HepG2 (cell line): ENCODE data around the gene ZNF276. TPM values are rescaled to one million over a fixed set of nuclear protein-coding genes. Genes with fewer than 3 reads are reported as not detected.

Experiments used
- ATAC-seq: fragments of 200-7000 bp; cut with Tn5 transposase; 3 replicates; pipeline ENCODE4 v1.9.1; 2020; ENCODE audit warnings: mild to moderate bottlenecking, moderate library complexity
- BruUV-seq: library from RNA; stranded (reverse); fragments of 400-500 nt; replicated peaks from 2 replicates; lab custom pipeline; 2021; lab: Mats Ljungman, UMichigan
- CTCF ChIA-PET: fragments of 300-600 bp; formaldehyde crosslinking; extraction: SDS; loops from one replicate; lab custom pipeline; 2021; ENCODE audit warnings: low total read pairs, inconsistent platforms, low intra/inter-chr PET ratio; lab: Yijun Ruan, JAX
- POLR2A ChIA-PET: fragments of 350-600 bp; sonication (Branson Sonifier 250); formaldehyde crosslinking; loops from one replicate; lab custom pipeline; 2020; ENCODE audit warnings: antibody characterized with exemption, inconsistent platforms; lab: Yijun Ruan, JAX
- DNase-seq: peaks from one replicate; pipeline ENCODE4 v3.0.0-alpha.2; 2015; ENCODE audit warnings: low spot score
- FAIRE-seq: peaks from 3 replicates; lab custom pipeline; 2011; peaks lifted over from hg19 to GRCh38; lab: Jason Lieb, UNC
- H2AFZ ChIP-seq: one replicate; pipeline ENCODE4 v1.6.1; 2011; ENCODE audit warnings: low read length, inconsistent platforms
- H3K27ac ChIP-seq: fragments of 300-600 bp; 3 replicates; pipeline ENCODE4 v1.8.0; 2011; ENCODE audit warnings: mixed run types, mild to moderate bottlenecking, mixed read lengths, low read length, inconsistent platforms; ENCODE audit not compliant: insufficient read depth; ENCODE audit errors: extremely low read length
- H3K27me3 ChIP-seq, 2 experiments: fragments of 200-600 bp in 1 of 2; 2 replicates in 1 of 2; 3 replicates in 1 of 2; pipeline versions ENCODE4 v1.6.0 to v1.8.0; 2011; ENCODE audit warnings: low read length in 2 of 2, mild to moderate bottlenecking in 2 of 2, moderate library complexity in 2 of 2, inconsistent platforms in 1 of 2; ENCODE audit not compliant: insufficient read depth in 2 of 2, control insufficient read depth in 1 of 2
- H3K36me3 ChIP-seq, 2 experiments: fragments of 200-600 bp in 1 of 2; replicated peaks in 1 of 2; 2 replicates in 1 of 2; 3 replicates in 1 of 2; pipeline versions ENCODE4 v1.5.1 to v1.8.0; 2011; ENCODE audit warnings: low read length in 2 of 2, inconsistent platforms in 1 of 2; ENCODE audit not compliant: insufficient read depth in 2 of 2, control insufficient read depth in 1 of 2
- H3K4me1 ChIP-seq: 2 replicates; pipeline ENCODE4 v1.5.1; 2012; ENCODE audit warnings: low read length, inconsistent platforms; ENCODE audit not compliant: insufficient read depth
- H3K4me2 ChIP-seq: 2 replicates; pipeline ENCODE4 v1.6.0; 2011; ENCODE audit warnings: low read depth, low read length, inconsistent platforms
- H3K4me3 ChIP-seq, 3 experiments: fragments of 200-600 bp in 1 of 3; sonication (generic), shearing (Covaris generic) in 1 of 3; replicated peaks in 1 of 3; 2 replicates each; pipeline ENCODE4 v1.5.1; 2011 to 2016; ENCODE audit warnings: low read length in 3 of 3, inconsistent platforms in 2 of 3, low read depth in 2 of 3, mild to moderate bottlenecking in 2 of 3, control low read depth in 1 of 3, mixed read lengths in 1 of 3; ENCODE audit not compliant: insufficient read depth in 1 of 3
- H3K79me2 ChIP-seq: one replicate; pipeline ENCODE4 v1.6.1; 2011; ENCODE audit warnings: low read length, inconsistent platforms; ENCODE audit not compliant: insufficient read depth
- H3K9ac ChIP-seq: 2 replicates; pipeline ENCODE4 v1.6.0; 2011; ENCODE audit warnings: mild to moderate bottlenecking, low read depth, low read length, inconsistent platforms; ENCODE audit not compliant: insufficient read depth
- H3K9me3 ChIP-seq: 2 replicates; pipeline ENCODE4 v1.5.1; 2012; ENCODE audit warnings: mild to moderate bottlenecking, low read length
- H4K20me1 ChIP-seq: 2 replicates; pipeline ENCODE4 v1.6.0; 2011; ENCODE audit warnings: inconsistent platforms, mild to moderate bottlenecking, low read length, moderate library complexity; ENCODE audit not compliant: insufficient read depth
- GABPA ChIP-seq, 2 experiments: IDR thresholded peaks; 2 replicates each; pipeline ENCODE4 v1.6.1; 2011 to 2016; ENCODE audit warnings: low read depth in 2 of 2, low read length in 1 of 2, missing biosample characterization in 1 of 2, missing genetic modification characterization in 1 of 2
- KDM2A ChIP-seq: sonication (generic); formaldehyde crosslinking; IDR thresholded peaks from 2 replicates; pipeline ENCODE4 v1.4.0; 2020; ENCODE audit warnings: low read depth, missing genetic modification reagents, borderline replicate concordance
- NFE2L1 ChIP-seq: sonication (generic); formaldehyde crosslinking; IDR thresholded peaks from 2 replicates; pipeline ENCODE4 v1.4.0; 2020; ENCODE audit warnings: missing genetic modification reagents, mild to moderate bottlenecking, borderline replicate concordance
- RBAK ChIP-seq: sonication (generic); formaldehyde crosslinking; IDR thresholded peaks from 2 replicates; pipeline ENCODE4 v1.5.1; 2020; ENCODE audit warnings: mild to moderate bottlenecking, missing genetic modification reagents
- ZNF282 ChIP-seq: fragments of 450-650 bp; IDR thresholded peaks from 2 replicates; pipeline ENCODE4 v1.6.1; 2018; ENCODE audit not compliant: partially characterized antibody
- ZNF441 ChIP-seq: sonication (generic); formaldehyde crosslinking; IDR thresholded peaks from 2 replicates; pipeline ENCODE4 v1.7.0; 2021; ENCODE audit warnings: missing genetic modification reagents, borderline replicate concordance
- ZNF777 ChIP-seq: sonication (generic); formaldehyde crosslinking; IDR thresholded peaks from 2 replicates; pipeline ENCODE4 v1.4.0; 2020; ENCODE audit warnings: missing genetic modification reagents
- ZNF879 ChIP-seq: sonication (generic); formaldehyde crosslinking; IDR thresholded peaks from 2 replicates; pipeline ENCODE4 v1.8.1; 2023; ENCODE audit warnings: missing genetic modification reagents
- ZSCAN29 ChIP-seq: sonication (generic); formaldehyde crosslinking; conservative IDR thresholded peaks from 2 replicates; pipeline ENCODE4 v1.4.0; 2020; ENCODE audit warnings: mild to moderate bottlenecking, missing genetic modification reagents
- WGBS: methylation state at CpG from one replicate; pipeline ENCODE4 v1.1.6; 2017; ENCODE audit warnings: low lambda C conversion rate; 5-methylcytosine and 5-hydroxymethylcytosine counted together
- in situ Hi-C: cut with HindIII; loops from 2 replicates; pipeline ENCODE4 v1.10.0; 2017; ENCODE audit warnings: low pct_unique_long_range_greater_than_20kb; ENCODE audit not compliant: extremely low pct_ligation_motif_present
- intact Hi-C: fragments of 100-400 bp; cut with micrococcal nuclease; formaldehyde crosslinking; loops from one replicate; pipeline ENCODE4 v1.10.0; 2022; ENCODE audit not compliant: unreplicated experiment
- polyA plus RNA-seq, 8 experiments: library from polyadenylated mRNA; depleted of rRNA in 3 of 8; stranded (reverse) in 7 of 8; unstranded in 1 of 8; fragments of >200 nt; fragmentation: Illumina TruSeq in 4 of 8; extraction: Trizol in 4 of 8; gene quantifications; 2 replicates each; pipeline versions ENCODE4 v1.2.1 to v1.2.3, GENCODE V29; 2011 to 2016; ENCODE audit warnings: low read depth in 4 of 8, missing spikeins in 1 of 8, mixed read lengths in 1 of 8; ENCODE audit not compliant: insufficient read depth in 1 of 8
- total RNA-seq, 5 experiments: library from RNA; depleted of rRNA; stranded (reverse); fragments of >200 nt; fragmentation: Illumina TruSeq; extraction: Trizol; gene quantifications; 2 replicates each; pipeline ENCODE4 v1.2.3, GENCODE V29; 2016; ENCODE audit warnings: low read depth in 1 of 5
- TF ChIP-seq, protein P1 (sequence below): sonication (generic); formaldehyde crosslinking; IDR thresholded peaks from 2 replicates; pipeline ENCODE4 v1.9.0; 2021; ENCODE audit warnings: missing genetic modification reagents, borderline replicate concordance
- TF ChIP-seq, protein P2 (sequence below): sonication (generic); formaldehyde crosslinking; IDR thresholded peaks from 2 replicates; pipeline ENCODE4 v1.4.0; 2020; ENCODE audit warnings: missing genetic modification reagents
- TF ChIP-seq, protein P3 (sequence below): sonication (generic); formaldehyde crosslinking; conservative IDR thresholded peaks from 2 replicates; pipeline ENCODE4 v1.4.0; 2020; ENCODE audit warnings: mild to moderate bottlenecking, missing genetic modification reagents, moderate library complexity

The ZNF276 gene
- total and polyA plus RNA-seq, 2 of the 13 experiments (the other 11 are each of a cell fraction or from before 2014, with no cell fraction given) = 17.7 to 18.0 TPM

DNA sequence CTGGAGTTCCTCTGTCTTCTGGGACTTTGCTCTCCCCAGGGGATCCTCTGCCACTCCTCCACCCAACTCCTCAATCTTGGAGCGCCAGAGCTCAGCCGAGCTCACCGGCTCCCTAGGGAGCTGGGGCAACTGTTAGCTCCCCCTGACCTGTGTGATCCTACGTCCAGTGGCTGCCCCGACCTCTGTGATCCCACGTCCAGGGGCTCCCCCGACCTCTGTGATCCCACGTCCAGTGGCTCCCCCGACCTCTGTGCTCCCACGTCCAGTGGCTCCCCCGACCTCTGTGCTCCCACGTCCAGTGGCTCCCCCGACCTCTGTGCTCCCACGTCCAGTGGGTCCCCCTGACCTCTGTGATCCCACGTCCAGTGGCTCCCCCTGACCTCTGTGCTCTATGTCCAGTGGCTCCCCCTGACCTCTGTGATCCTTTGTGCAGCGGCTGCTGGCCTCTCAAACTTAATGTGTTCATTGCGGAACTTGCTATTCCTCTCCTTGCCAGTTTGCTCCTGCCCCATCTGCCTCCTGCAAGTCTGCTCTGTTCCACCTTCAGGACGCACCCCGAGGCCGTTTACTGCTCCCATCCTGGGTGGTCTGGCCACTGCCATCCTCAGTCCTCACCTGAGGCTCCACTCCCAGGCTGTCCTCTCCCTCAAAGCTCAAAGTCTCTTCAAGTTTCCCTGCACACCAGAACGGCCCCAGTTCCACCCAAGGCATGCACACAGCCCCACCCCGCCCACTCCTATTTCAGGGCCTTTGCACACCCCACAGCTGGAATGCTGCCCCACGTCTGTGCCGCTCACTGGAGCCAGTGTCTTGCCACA is 3.4 kb upstream of the ZNF276 start (continued):
- TF ChIP-seq, protein P1, sequence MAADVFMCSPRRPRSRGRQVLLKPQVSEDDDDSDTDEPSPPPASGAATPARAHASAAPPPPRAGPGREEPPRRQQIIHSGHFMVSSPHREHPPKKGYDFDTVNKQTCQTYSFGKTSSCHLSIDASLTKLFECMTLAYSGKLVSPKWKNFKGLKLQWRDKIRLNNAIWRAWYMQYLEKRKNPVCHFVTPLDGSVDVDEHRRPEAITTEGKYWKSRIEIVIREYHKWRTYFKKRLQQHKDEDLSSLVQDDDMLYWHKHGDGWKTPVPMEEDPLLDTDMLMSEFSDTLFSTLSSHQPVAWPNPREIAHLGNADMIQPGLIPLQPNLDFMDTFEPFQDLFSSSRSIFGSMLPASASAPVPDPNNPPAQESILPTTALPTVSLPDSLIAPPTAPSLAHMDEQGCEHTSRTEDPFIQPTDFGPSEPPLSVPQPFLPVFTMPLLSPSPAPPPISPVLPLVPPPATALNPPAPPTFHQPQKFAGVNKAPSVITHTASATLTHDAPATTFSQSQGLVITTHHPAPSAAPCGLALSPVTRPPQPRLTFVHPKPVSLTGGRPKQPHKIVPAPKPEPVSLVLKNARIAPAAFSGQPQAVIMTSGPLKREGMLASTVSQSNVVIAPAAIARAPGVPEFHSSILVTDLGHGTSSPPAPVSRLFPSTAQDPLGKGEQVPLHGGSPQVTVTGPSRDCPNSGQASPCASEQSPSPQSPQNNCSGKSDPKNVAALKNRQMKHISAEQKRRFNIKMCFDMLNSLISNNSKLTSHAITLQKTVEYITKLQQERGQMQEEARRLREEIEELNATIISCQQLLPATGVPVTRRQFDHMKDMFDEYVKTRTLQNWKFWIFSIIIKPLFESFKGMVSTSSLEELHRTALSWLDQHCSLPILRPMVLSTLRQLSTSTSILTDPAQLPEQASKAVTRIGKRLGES (CRISPR knock-in tag) = no peak
- no peak for TF ChIP-seq ZNF282
- TF ChIP-seq ZNF777 = no peak
- 0 out of 2 replicates have a peak, but pooled peaks have one; percentile 8 for TF ChIP-seq GABPA (IDR thresholded peaks at IDR 0.05; ENCODE audit: low read depth, low read length)
- TF ChIP-seq GABPA (CRISPR knock-in tag; IDR thresholded peaks at IDR 0.05; ENCODE audit: low read depth) = no peak
- TF ChIP-seq NFE2L1 (CRISPR knock-in tag) = no peak
- TF ChIP-seq, all 625 proteins: peak for 2

DNA sequence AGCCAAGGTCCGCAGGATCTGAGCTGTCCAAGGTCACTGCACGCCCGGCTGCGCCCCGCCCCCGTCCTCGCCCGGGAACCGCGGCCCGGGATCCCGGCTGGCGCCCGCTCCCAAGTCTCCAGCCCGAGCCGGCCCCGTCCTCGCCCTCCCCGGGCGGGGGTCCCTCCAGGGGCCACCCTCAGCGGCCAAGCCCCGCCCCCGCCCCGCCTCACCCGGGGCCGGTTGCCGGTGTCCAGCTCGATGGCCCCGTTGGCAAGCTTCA is 855 bp upstream of the ZNF276 start:
- H3K4me2 ChIP-seq = peak overlapping the region; percentile 95
- H3K4me3 ChIP-seq = peak overlapping the region; percentile 72 to 89 (median 82)
- H3K9ac ChIP-seq = peak overlapping the region; percentile 97
- no TSS peak for BruUV-seq
- intact Hi-C loops (no loop called here), in situ Hi-C loops (no loop called here)
- H3K27me3 ChIP-seq = no peaks in the 10 kb centered on the region; a peak in 1 of 5 replicates
- H3K79me2 ChIP-seq = peaks cover 18% of the 10 kb centered on the region
- POLR2A ChIA-PET = interaction anchor here (0.6 to 3.1 kb wide), 10 partner anchors 10 to 202 kb away, joined by 3 to 12 read pairs (median 4); partner anchors contain the start of genes SPATA2L and TCF25
- peak; percentile 61 for ATAC-seq
- peak overlapping the region; percentile 97 for H3K27ac ChIP-seq
- CTCF ChIA-PET = no interaction called here
- no peak for FAIRE-seq
- WGBS = 0% methylated on average over 1 of the region's 29 CpGs
- peaks cover 6% of the 10 kb centered on the region; the same call in 1 of the 2 replicates for H4K20me1 ChIP-seq
- H2AFZ ChIP-seq = no peak overlapping the region
- H3K4me1 ChIP-seq = peaks cover 39% of the 10 kb centered on the region
- H3K9me3 ChIP-seq = no peaks in the 10 kb centered on the region
- DNase-seq = peak; percentile 66
- peaks cover 11 to 22% of the 10 kb centered on the region in 2 experiments for H3K36me3 ChIP-seq
- TF ChIP-seq RBAK (CRISPR knock-in tag) (no peak), KDM2A (CRISPR knock-in tag) (peak; percentile 65; the same call in 1 of the 2 replicates), ZNF879 (CRISPR knock-in tag) (no peak), ZNF441 (peak; percentile 51; the same call in 1 of the 2 replicates), ZSCAN29 (CRISPR knock-in tag) (peak; percentile 60; the same call in 1 of the 2 replicates)
- TF ChIP-seq, protein P2, sequence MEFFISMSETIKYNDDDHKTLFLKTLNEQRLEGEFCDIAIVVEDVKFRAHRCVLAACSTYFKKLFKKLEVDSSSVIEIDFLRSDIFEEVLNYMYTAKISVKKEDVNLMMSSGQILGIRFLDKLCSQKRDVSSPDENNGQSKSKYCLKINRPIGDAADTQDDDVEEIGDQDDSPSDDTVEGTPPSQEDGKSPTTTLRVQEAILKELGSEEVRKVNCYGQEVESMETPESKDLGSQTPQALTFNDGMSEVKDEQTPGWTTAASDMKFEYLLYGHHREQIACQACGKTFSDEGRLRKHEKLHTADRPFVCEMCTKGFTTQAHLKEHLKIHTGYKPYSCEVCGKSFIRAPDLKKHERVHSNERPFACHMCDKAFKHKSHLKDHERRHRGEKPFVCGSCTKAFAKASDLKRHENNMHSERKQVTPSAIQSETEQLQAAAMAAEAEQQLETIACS = peak; percentile 17
- TF ChIP-seq, protein P3, sequence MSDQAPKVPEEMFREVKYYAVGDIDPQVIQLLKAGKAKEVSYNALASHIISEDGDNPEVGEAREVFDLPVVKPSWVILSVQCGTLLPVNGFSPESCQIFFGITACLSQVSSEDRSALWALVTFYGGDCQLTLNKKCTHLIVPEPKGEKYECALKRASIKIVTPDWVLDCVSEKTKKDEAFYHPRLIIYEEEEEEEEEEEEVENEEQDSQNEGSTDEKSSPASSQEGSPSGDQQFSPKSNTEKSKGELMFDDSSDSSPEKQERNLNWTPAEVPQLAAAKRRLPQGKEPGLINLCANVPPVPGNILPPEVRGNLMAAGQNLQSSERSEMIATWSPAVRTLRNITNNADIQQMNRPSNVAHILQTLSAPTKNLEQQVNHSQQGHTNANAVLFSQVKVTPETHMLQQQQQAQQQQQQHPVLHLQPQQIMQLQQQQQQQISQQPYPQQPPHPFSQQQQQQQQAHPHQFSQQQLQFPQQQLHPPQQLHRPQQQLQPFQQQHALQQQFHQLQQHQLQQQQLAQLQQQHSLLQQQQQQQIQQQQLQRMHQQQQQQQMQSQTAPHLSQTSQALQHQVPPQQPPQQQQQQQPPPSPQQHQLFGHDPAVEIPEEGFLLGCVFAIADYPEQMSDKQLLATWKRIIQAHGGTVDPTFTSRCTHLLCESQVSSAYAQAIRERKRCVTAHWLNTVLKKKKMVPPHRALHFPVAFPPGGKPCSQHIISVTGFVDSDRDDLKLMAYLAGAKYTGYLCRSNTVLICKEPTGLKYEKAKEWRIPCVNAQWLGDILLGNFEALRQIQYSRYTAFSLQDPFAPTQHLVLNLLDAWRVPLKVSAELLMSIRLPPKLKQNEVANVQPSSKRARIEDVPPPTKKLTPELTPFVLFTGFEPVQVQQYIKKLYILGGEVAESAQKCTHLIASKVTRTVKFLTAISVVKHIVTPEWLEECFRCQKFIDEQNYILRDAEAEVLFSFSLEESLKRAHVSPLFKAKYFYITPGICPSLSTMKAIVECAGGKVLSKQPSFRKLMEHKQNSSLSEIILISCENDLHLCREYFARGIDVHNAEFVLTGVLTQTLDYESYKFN (CRISPR knock-in tag) = peak; percentile 49
